ENCODE measurements around the gene ATXN1L.
"Not testable (repeated sequence)": the region's sequence is repeated elsewhere in the genome, so short reads cannot be mapped to it uniquely, and the experiment has no call there.

ATXN1L gene

DNA sequence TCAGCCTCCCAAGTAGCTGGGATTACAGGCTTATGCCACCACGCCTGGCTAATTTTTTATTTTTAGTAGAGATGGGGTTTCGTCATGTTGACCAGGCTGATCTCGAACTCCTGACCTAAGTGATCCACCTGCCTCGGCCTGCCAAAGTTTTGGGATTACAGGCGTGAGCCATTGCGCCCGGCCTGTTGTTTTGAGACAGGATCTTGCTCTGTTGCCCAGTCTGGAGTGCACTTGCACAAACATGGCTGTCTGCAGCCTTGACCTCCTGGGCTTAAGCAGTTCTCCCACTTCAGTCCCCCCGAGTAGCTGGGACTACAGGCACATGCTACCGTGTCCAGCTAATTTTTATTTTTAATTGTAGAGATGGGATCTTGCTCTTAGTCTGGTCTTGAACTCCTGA is 58.5 kb downstream of the ATXN1L start:
- H3K4me3 ChIP-seq (ENCODE audit: low read depth, low read length) = no peak overlapping the region
- TF ChIP-seq, protein P1, sequence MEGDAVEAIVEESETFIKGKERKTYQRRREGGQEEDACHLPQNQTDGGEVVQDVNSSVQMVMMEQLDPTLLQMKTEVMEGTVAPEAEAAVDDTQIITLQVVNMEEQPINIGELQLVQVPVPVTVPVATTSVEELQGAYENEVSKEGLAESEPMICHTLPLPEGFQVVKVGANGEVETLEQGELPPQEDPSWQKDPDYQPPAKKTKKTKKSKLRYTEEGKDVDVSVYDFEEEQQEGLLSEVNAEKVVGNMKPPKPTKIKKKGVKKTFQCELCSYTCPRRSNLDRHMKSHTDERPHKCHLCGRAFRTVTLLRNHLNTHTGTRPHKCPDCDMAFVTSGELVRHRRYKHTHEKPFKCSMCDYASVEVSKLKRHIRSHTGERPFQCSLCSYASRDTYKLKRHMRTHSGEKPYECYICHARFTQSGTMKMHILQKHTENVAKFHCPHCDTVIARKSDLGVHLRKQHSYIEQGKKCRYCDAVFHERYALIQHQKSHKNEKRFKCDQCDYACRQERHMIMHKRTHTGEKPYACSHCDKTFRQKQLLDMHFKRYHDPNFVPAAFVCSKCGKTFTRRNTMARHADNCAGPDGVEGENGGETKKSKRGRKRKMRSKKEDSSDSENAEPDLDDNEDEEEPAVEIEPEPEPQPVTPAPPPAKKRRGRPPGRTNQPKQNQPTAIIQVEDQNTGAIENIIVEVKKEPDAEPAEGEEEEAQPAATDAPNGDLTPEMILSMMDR (IDR thresholded peaks at IDR 0.05; ENCODE audit: borderline replicate concordance, insufficient read depth, low read depth, low read length) = no peak

DNA sequence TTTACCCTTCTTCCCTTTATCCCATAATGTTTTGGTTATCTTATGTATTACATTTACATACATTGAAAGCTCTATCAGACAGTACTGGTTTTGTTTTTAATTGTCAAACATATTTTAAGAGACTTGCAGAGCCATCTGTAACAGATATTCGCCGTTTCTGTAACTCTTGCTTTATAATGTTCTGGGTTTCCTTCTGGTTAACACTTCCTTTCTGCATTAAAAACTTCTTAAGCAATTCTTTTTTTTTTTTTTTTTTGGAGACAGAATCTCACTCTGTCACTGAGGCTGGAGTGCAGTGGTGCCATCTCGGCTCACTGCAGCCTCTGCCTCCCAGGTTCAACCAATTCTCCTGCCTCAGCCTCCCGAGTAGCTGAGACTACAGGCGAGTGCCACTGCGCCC is 60.0 kb downstream of the ATXN1L start:
- H3K4me3 ChIP-seq (ENCODE audit: low read depth, low read length) = not testable (repeated sequence)

All from GM12875 (cell line).